ENCODE measurements around the gene FBLN7.

DNA sequence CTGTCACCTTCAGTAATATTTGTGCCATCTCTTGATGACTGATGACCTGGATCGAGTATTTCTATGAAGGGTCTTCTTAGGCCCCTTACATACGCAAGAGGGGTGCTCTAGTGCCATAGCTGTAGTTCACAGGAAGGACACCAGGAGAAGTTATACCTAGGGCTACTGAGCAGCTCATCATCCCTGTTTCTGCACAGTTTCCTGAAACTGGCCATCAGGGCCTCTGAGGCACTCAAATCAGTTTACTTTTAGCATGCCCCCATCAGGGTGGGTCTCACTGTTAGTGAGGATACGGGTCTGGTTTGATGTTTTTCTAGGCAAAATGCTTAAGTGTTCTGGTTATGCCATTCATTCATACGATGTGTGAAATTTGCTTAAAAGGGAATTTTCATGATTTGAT is 20.0 kb upstream of the FBLN7 start:
- TF ChIP-seq, protein P1, sequence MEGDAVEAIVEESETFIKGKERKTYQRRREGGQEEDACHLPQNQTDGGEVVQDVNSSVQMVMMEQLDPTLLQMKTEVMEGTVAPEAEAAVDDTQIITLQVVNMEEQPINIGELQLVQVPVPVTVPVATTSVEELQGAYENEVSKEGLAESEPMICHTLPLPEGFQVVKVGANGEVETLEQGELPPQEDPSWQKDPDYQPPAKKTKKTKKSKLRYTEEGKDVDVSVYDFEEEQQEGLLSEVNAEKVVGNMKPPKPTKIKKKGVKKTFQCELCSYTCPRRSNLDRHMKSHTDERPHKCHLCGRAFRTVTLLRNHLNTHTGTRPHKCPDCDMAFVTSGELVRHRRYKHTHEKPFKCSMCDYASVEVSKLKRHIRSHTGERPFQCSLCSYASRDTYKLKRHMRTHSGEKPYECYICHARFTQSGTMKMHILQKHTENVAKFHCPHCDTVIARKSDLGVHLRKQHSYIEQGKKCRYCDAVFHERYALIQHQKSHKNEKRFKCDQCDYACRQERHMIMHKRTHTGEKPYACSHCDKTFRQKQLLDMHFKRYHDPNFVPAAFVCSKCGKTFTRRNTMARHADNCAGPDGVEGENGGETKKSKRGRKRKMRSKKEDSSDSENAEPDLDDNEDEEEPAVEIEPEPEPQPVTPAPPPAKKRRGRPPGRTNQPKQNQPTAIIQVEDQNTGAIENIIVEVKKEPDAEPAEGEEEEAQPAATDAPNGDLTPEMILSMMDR (IDR thresholded peaks at IDR 0.05), result no peak
- no peak for TF ChIP-seq POLR2A (IDR thresholded peaks at IDR 0.05)

Data from right lobe of liver (tissue), 4 donors.